Neuronal stem cell (in vitro differentiated cells): ENCODE results near the gene NOVA2.

Experiments
- DNase-seq: peaks from one replicate; pipeline ENCODE4 v3.0.0-alpha.2; 2013; ENCODE audit warnings: low spot score
- H2AFZ ChIP-seq: one replicate; pipeline ENCODE4 v1.6.1; 2013; ENCODE audit warnings: mild to moderate bottlenecking, low read length, inconsistent platforms
- H2AK5ac ChIP-seq: 2 replicates; pipeline ENCODE4 v1.6.1; 2013; ENCODE audit warnings: low read depth, mild to moderate bottlenecking, inconsistent platforms, low read length, moderate library complexity, mixed read lengths
- H2BK120ac ChIP-seq: 2 replicates; pipeline ENCODE4 v1.6.1; 2013; ENCODE audit warnings: low read depth, mild to moderate bottlenecking, inconsistent platforms, low read length, moderate library complexity, mixed read lengths
- H2BK12ac ChIP-seq: one replicate; pipeline ENCODE4 v1.6.1; 2013; ENCODE audit warnings: low read length, inconsistent platforms
- H2BK15ac ChIP-seq: 2 replicates; pipeline ENCODE4 v1.6.1; 2013; ENCODE audit warnings: mild to moderate bottlenecking, low read length, inconsistent platforms, mixed read lengths
- H2BK5ac ChIP-seq: one replicate; pipeline ENCODE4 v1.6.1; 2013; ENCODE audit warnings: inconsistent platforms, mild to moderate bottlenecking, low read length, moderate library complexity
- H3K14ac ChIP-seq: one replicate; pipeline ENCODE4 v1.6.1; 2013; ENCODE audit warnings: low read length, inconsistent platforms
- H3K18ac ChIP-seq: 2 replicates; pipeline ENCODE4 v1.6.1; 2013; ENCODE audit warnings: low read length, inconsistent platforms
- H3K23ac ChIP-seq: 2 replicates; pipeline ENCODE4 v1.6.1; 2013; ENCODE audit warnings: low read depth, mild to moderate bottlenecking, mixed read lengths, low read length, inconsistent platforms; ENCODE audit not compliant: poor library complexity
- H3K27ac ChIP-seq: replicated peaks from 3 replicates; pipeline ENCODE4 v1.5.1; 2013; ENCODE audit warnings: low read length, inconsistent platforms
- H3K27me3 ChIP-seq, 3 experiments: 2 replicates each; pipeline ENCODE4 v1.6.1; 2013; ENCODE audit warnings: low read length in 3 of 3, mild to moderate bottlenecking in 2 of 3, inconsistent platforms in 1 of 3, low read depth in 1 of 3, mixed read lengths in 1 of 3, moderate library complexity in 1 of 3; ENCODE audit not compliant: control insufficient read depth in 3 of 3, insufficient read depth in 3 of 3
- H3K36me3 ChIP-seq, 2 donors: replicated peaks in 1 of 2; 2 replicates each; pipeline ENCODE4 v1.6.1; 2013; ENCODE audit warnings: low read length in 2 of 2; ENCODE audit not compliant: control insufficient read depth in 2 of 2, insufficient read depth in 2 of 2
- H3K4ac ChIP-seq: 2 replicates; pipeline ENCODE4 v1.6.1; 2013; ENCODE audit warnings: inconsistent platforms, mild to moderate bottlenecking, low read length, moderate library complexity
- H3K4me1 ChIP-seq, 2 donors: 1 replicate in 1 of 2; 2 replicates in 1 of 2; pipeline ENCODE4 v1.6.1; 2013; ENCODE audit warnings: low read length in 2 of 2, low read depth in 1 of 2; ENCODE audit not compliant: control insufficient read depth in 2 of 2, insufficient read depth in 1 of 2
- H3K4me2 ChIP-seq: one replicate; pipeline ENCODE4 v1.6.1; 2013; ENCODE audit warnings: mild to moderate bottlenecking, low read length, inconsistent platforms; ENCODE audit not compliant: insufficient read depth, poor library complexity, severe bottlenecking
- H3K4me3 ChIP-seq, 2 donors: 2 replicates each; pipeline ENCODE4 v1.5.1; 2013; ENCODE audit warnings: low read length in 2 of 2, mild to moderate bottlenecking in 2 of 2, inconsistent platforms in 1 of 2, moderate library complexity in 1 of 2
- H3K79me1 ChIP-seq: one replicate; pipeline ENCODE4 v1.6.1; 2013; ENCODE audit warnings: low read depth, mild to moderate bottlenecking, inconsistent platforms, low read length, moderate library complexity
- H3K9ac ChIP-seq: one replicate; pipeline ENCODE4 v1.6.1; 2013; ENCODE audit warnings: mild to moderate bottlenecking, low read depth, low read length, inconsistent platforms; ENCODE audit not compliant: poor library complexity
- H3K9me3 ChIP-seq, 2 donors: replicated peaks in 1 of 2; 2 replicates each; pipeline versions ENCODE3 to v1.6.1; 2013; ENCODE audit warnings: low read length in 2 of 2, mild to moderate bottlenecking in 2 of 2, inconsistent platforms in 1 of 2, low read depth in 1 of 2, mixed read lengths in 1 of 2, moderate library complexity in 1 of 2; ENCODE audit not compliant: control insufficient read depth in 2 of 2, insufficient read depth in 1 of 2
- H4K8ac ChIP-seq: one replicate; pipeline ENCODE4 v1.6.1; 2013; ENCODE audit warnings: low read depth, mild to moderate bottlenecking, inconsistent platforms, low read length, moderate library complexity
- H4K91ac ChIP-seq: one replicate; pipeline ENCODE4 v1.6.1; 2013; ENCODE audit warnings: low read length, low read depth, mild to moderate bottlenecking, inconsistent platforms; ENCODE audit not compliant: poor library complexity
- WGBS, 2 donors: extraction: QIAGEN DNeasy Blood & Tissue Kit; methylation state at CpG; one replicate each; pipeline ENCODE4 v1.1.7; 2013; ENCODE audit warnings: missing lambda C conversion rate in 2 of 2, mixed read lengths in 1 of 2; ENCODE audit not compliant: insufficient read length in 2 of 2, insufficient replicate concordance in 1 of 2; ENCODE audit errors: extremely low coverage in 2 of 2; 5-methylcytosine and 5-hydroxymethylcytosine counted together

NOVA2 gene

GRCh38 chr19:45934551-45935230, 39.0 kb downstream of the NOVA2 start:
- peaks cover 6 to 37% of the 10 kb centered on the region in 2 donors for H3K36me3 ChIP-seq
- H3K4ac ChIP-seq: no peak overlapping the region
- no peaks in the 10 kb centered on the region for H3K79me1 ChIP-seq
- no peak overlapping the region for H3K4me2 ChIP-seq
- no peak overlapping the region for H2BK12ac ChIP-seq
- H2AK5ac ChIP-seq: no peak overlapping the region
- no peak overlapping the region for H4K8ac ChIP-seq
- peak overlapping the region; percentile 54 for H3K9ac ChIP-seq
- no peak overlapping the region for H2BK120ac ChIP-seq
- peak overlapping the region; percentile 59 for H3K14ac ChIP-seq
- peaks cover 0 to 2% (median 0%) of the 10 kb centered on the region in 3 experiments for H3K27me3 ChIP-seq
- WGBS, 2 donors: no CpG with 5 or more reads among the region's 19 CpGs
- peaks cover 0 to 5% of the 10 kb centered on the region in 2 donors for H3K4me1 ChIP-seq
- H3K18ac ChIP-seq: no peak overlapping the region
- no peak overlapping the region for H2BK5ac ChIP-seq
- no peak overlapping the region for H2AFZ ChIP-seq
- H3K27ac ChIP-seq: no peak overlapping the region
- H4K91ac ChIP-seq: no peak overlapping the region
- H3K4me3 ChIP-seq: no peak overlapping the region
- H3K9me3 ChIP-seq: no peaks in the 10 kb centered on the region
- no peak overlapping the region for H3K23ac ChIP-seq
- DNase-seq: no peak
- no peak overlapping the region for H2BK15ac ChIP-seq

GRCh38 chr19:45933759-45934158, 39.9 kb downstream of the NOVA2 start:
- Histone ChIP-seq H3K9me3 (no peaks in the 10 kb centered on the region), H3K4ac (no peak overlapping the region), H3K23ac (no peak overlapping the region), H3K4me3 (no peak overlapping the region), H2BK12ac (no peak overlapping the region), H3K4me1 (peaks cover 3 to 5% of the 10 kb centered on the region in 2 donors), H3K36me3 (peaks cover 2 to 27% of the 10 kb centered on the region in 2 donors), H2BK15ac (no peak overlapping the region), H3K14ac (no peak overlapping the region), H2AFZ (no peak overlapping the region), H4K91ac (no peak overlapping the region), H3K27me3 (peaks cover 0 to 2% (median 0%) of the 10 kb centered on the region in 3 experiments), H2BK120ac (no peak overlapping the region), H3K9ac (no peak overlapping the region), H3K79me1 (no peaks in the 10 kb centered on the region), H2AK5ac (no peak overlapping the region), H2BK5ac (no peak overlapping the region), H4K8ac (no peak overlapping the region), H3K27ac (no peak overlapping the region), H3K4me2 (no peak overlapping the region), H3K18ac (no peak overlapping the region)
- no CpG with 5 or more reads among the region's 9 CpGs for WGBS, 2 donors
- DNase-seq: no peak

- Histone ChIP-seq H3K4ac (no peak overlapping the region), H3K79me1 (no peaks in the 10 kb centered on the region), H3K9ac (no peak overlapping the region), H3K27ac (no peak overlapping the region), H3K4me3 (no peak overlapping the region), H2AK5ac (no peak overlapping the region), H4K91ac (no peak overlapping the region), H2BK12ac (no peak overlapping the region), H3K36me3 (peaks cover 0 to 4% of the 10 kb centered on the region in 2 donors), H2AFZ (no peak overlapping the region), H2BK15ac (no peak overlapping the region), H2BK120ac (no peak overlapping the region), H3K23ac (no peak overlapping the region), H3K18ac (no peak overlapping the region), H3K4me2 (no peak overlapping the region), H2BK5ac (no peak overlapping the region), H3K4me1 (peaks cover 7 to 11% of the 10 kb centered on the region in 2 donors), H4K8ac (no peak overlapping the region), H3K9me3 (peaks cover 0 to 3% of the 10 kb centered on the region in 2 donors), H3K27me3 (peaks cover 0 to 2% (median 0%) of the 10 kb centered on the region in 3 experiments), H3K14ac (no peak overlapping the region)
- no peak for DNase-seq
- WGBS, 2 donors: no CpG with 5 or more reads among the region's 3 CpGs
These were observed 42.6 kb downstream of the NOVA2 start for GRCh38 chr19:45931055-45931454.

GRCh38 chr19:45929247-45929646, 44.4 kb downstream of the NOVA2 start:
- Histone ChIP-seq H2BK15ac (no peak overlapping the region), H3K23ac (no peak overlapping the region), H3K4ac (no peak overlapping the region), H3K36me3 (no peaks in the 10 kb centered on the region), H3K18ac (no peak overlapping the region), H3K4me3 (no peak overlapping the region), H4K8ac (no peak overlapping the region), H3K27me3 (peaks cover 0 to 2% (median 0%) of the 10 kb centered on the region in 3 experiments), H3K4me2 (no peak overlapping the region), H2AFZ (no peak overlapping the region), H3K14ac (no peak overlapping the region), H3K4me1 (peaks cover 7% of the 10 kb centered on the region in 2 donors), H2BK12ac (no peak overlapping the region), H3K27ac (no peak overlapping the region), H3K9me3 (peaks cover 0 to 3% of the 10 kb centered on the region in 2 donors), H3K79me1 (no peaks in the 10 kb centered on the region), H2BK120ac (no peak overlapping the region), H4K91ac (no peak overlapping the region), H3K9ac (no peak overlapping the region), H2AK5ac (no peak overlapping the region), H2BK5ac (no peak overlapping the region)
- DNase-seq: no peak
- WGBS, 2 donors: no CpG with 5 or more reads among the region's 2 CpGs
